Thyroid gland (tissue), 4 donors: ENCODE data around the gene ZNF490. TPM values are rescaled to one million over a fixed set of nuclear protein-coding genes. Genes with fewer than 3 reads are reported as not detected.

Experiments used
- DNase-seq, 2 donors: peaks; one replicate each; pipeline ENCODE4 v3.0.0-alpha.2; 2019
- H3K27ac ChIP-seq, 3 donors: fragments of 200-600 bp; sonication (generic); 1 replicate in 2 of 3; 2 replicates in 1 of 3; pipeline ENCODE4 v1.5.1; 2016 to 2019; ENCODE audit warnings: mild to moderate bottlenecking in 1 of 3, moderate library complexity in 1 of 3
- H3K27me3 ChIP-seq: fragments of 200-600 bp; sonication (generic); one replicate; pipeline ENCODE4 v1.5.1; 2019
- H3K36me3 ChIP-seq, 2 donors: fragments of 200-600 bp; sonication (generic); one replicate each; pipeline ENCODE4 v1.5.1; 2016 to 2019
- H3K4me1 ChIP-seq, 2 donors: fragments of 200-600 bp; sonication (generic); one replicate each; pipeline ENCODE4 v1.5.1; 2017 to 2019
- H3K4me3 ChIP-seq, 3 donors: fragments of 200-600 bp; sonication (generic); replicated peaks in 1 of 3; 1 replicate in 2 of 3; 2 replicates in 1 of 3; pipeline ENCODE4 v1.5.1; 2016; ENCODE audit warnings: mild to moderate bottlenecking in 1 of 3
- H3K9me3 ChIP-seq: fragments of 200-600 bp; sonication (generic); one replicate; pipeline ENCODE4 v1.5.1; 2017
- CTCF ChIP-seq, 6 experiments: fragments of 200-600 bp in 3 of 6; fragments of 450-650 bp in 3 of 6; sonication (generic) in 3 of 6; IDR thresholded peaks; one replicate each; pipeline ENCODE4 v1.5.1; 2016 to 2019; ENCODE audit warnings: antibody characterized with exemption in 6 of 6, mild to moderate bottlenecking in 2 of 6, inconsistent platforms in 1 of 6, moderate library complexity in 1 of 6
- POLR2A ChIP-seq, 2 donors: fragments of 450-650 bp; IDR thresholded peaks; one replicate each; pipeline ENCODE4 v1.6.1; 2017; ENCODE audit warnings: antibody characterized with exemption in 2 of 2, mild to moderate bottlenecking in 2 of 2, moderate library complexity in 1 of 2
- WGBS, 2 donors: methylation state at CpG; one replicate each; pipeline ENCODE4 v1.1.5; 2017; 5-methylcytosine and 5-hydroxymethylcytosine counted together
- intact Hi-C: fragments of 100-400 bp; cut with DNase I; formaldehyde crosslinking; loops from one replicate; pipeline ENCODE4 v1.15.1; 2023
- total RNA-seq, 4 donors: library from RNA; depleted of rRNA; stranded (reverse); fragments of >200 nt; gene quantifications; one replicate each; pipeline ENCODE4 v1.2.3, GENCODE V29; 2016

ZNF490 gene
- total RNA-seq, 4 donors from 2014 or later = 11.3 to 28.9 (median 17.5) TPM

- DNase-seq = no peak
- H3K4me3 ChIP-seq = no peak overlapping the region
- H3K4me1 ChIP-seq = peaks cover 4 to 5% of the 10 kb centered on the region in 2 donors
- TF ChIP-seq CTCF (IDR thresholded peaks at IDR 0.05) (no peak), POLR2A (IDR thresholded peaks at IDR 0.05) (no peak)
- no peaks in the 10 kb centered on the region for H3K27me3 ChIP-seq
- no peaks in the 10 kb centered on the region for H3K9me3 ChIP-seq
- WGBS, 2 donors = 72% methylated on average over 5 of the region's 5 CpGs
- intact Hi-C loops = no loop called here
- no peak overlapping the region for H3K27ac ChIP-seq
- peaks cover 4 to 7% of the 10 kb centered on the region in 2 donors for H3K36me3 ChIP-seq
Observed at GRCh38 chr19:12544401-12544876, 66.2 kb downstream of the ZNF490 start.

- TF ChIP-seq CTCF (IDR thresholded peaks at IDR 0.05) (no peak), POLR2A (IDR thresholded peaks at IDR 0.05) (no peak)
- Histone ChIP-seq H3K4me1 (no peaks in the 10 kb centered on the region), H3K27me3 (no peaks in the 10 kb centered on the region), H3K4me3 (no peak overlapping the region), H3K27ac (no peak overlapping the region), H3K36me3 (peaks cover 4 to 7% of the 10 kb centered on the region in 2 donors), H3K9me3 (no peaks in the 10 kb centered on the region)
- WGBS, 2 donors = 86 to 93% methylated on average over 1 of the region's 1 CpG
- intact Hi-C loops = no loop called here
- DNase-seq = no peak
Observed at GRCh38 chr19:12543855-12544254, 66.8 kb downstream of the ZNF490 start.

Other genes with a start within 250 kb of the ZNF490 start
- gene ZNF442, start 245.1 kb downstream of the ZNF490 start, total RNA-seq = 1 to 10 TPM; 3.4 to 6.3 (median 4.3) TPM
- gene ZNF799, start 209.5 kb downstream of the ZNF490 start, total RNA-seq = 1 to 10 TPM; 4.1 to 7.7 (median 5.8) TPM
- 1 to 10 TPM; 4.2 to 7.0 (median 5.0) TPM for gene ZNF443, start 169.8 kb downstream of the ZNF490 start, total RNA-seq
- gene ZNF709, start 126.0 kb downstream of the ZNF490 start, total RNA-seq = 1 to 10 TPM; 7.6 to 9.4 (median 8.7) TPM
- 10 to 100 TPM; 19.4 to 27.3 (median 23.9) TPM for gene ZNF564, start 59.3 kb downstream of the ZNF490 start, total RNA-seq
- 10 to 100 TPM; 37.8 to 44.9 (median 39.5) TPM for gene ZNF791, start 107 bp upstream of the ZNF490 start, total RNA-seq
- gene MAN2B1, start 55.9 kb upstream of the ZNF490 start, total RNA-seq = 100 to 1,000 TPM in 1 of 4 donors, 10 to 100 TPM in 3; 38.0 to 106 (median 82.5) TPM
- 10 to 100 TPM in 3 of 4 donors, 1 to 10 TPM in 1; 9.5 to 17.5 (median 14.3) TPM for gene WDR83, start 56.0 kb upstream of the ZNF490 start, total RNA-seq
- 100 to 1,000 TPM; 105 to 122 (median 115) TPM for gene DHPS, start 71.1 kb upstream of the ZNF490 start, total RNA-seq
- gene GNG14, start 77.2 kb upstream of the ZNF490 start, total RNA-seq = not detected
- gene FBXW9, start 85.8 kb upstream of the ZNF490 start, total RNA-seq = 10 to 100 TPM in 2 of 4 donors, 1 to 10 TPM in 2; 5.9 to 13.7 (median 11.3) TPM
- gene TNPO2, start 113.1 kb upstream of the ZNF490 start, total RNA-seq = 10 to 100 TPM; 50.8 to 59.8 (median 54.8) TPM
- gene TRIR, start 123.9 kb upstream of the ZNF490 start, total RNA-seq = 100 to 1,000 TPM; 261 to 416 (median 329) TPM
- gene GET3, start 126.7 kb upstream of the ZNF490 start, total RNA-seq = 10 to 100 TPM; 70.7 to 88.8 (median 83.3) TPM
- not detected for gene BEST2, start 141.0 kb upstream of the ZNF490 start, total RNA-seq
- 100 to 1,000 TPM; 128 to 145 (median 136) TPM for gene HOOK2, start 164.7 kb upstream of the ZNF490 start, total RNA-seq
- 100 to 1,000 TPM; 111 to 393 (median 220) TPM for gene JUNB, start 180.7 kb upstream of the ZNF490 start, total RNA-seq
- 100 to 1,000 TPM; 166 to 496 (median 328) TPM for gene PRDX2, start 191.0 kb upstream of the ZNF490 start, total RNA-seq
- under 1 TPM in 1 of 4 donors, not detected in 3; 0.67 TPM for gene THSD8, start 191.3 kb upstream of the ZNF490 start, total RNA-seq
- 10 to 100 TPM in 1 of 4 donors, 1 to 10 TPM in 3; 1.5 to 11.8 (median 5.4) TPM for gene RNASEH2A, start 195.8 kb upstream of the ZNF490 start, total RNA-seq
- gene RTBDN, start 223.8 kb upstream of the ZNF490 start, total RNA-seq = not detected
- gene MAST1, start 227.7 kb upstream of the ZNF490 start, total RNA-seq = under 1 TPM in 1 of 4 donors, not detected in 3; 0.56 TPM